ENCODE measurements around the gene SMYD2. TPM values are rescaled to one million over a fixed set of nuclear protein-coding genes. Genes with fewer than 3 reads are reported as not detected.

Gene SMYD2
- total and polyA plus RNA-seq, 2 of the 8 experiments (the other 6 are each of a cell fraction or from before 2014, with no cell fraction given) = 3.0 to 5.2 TPM

- TF ChIP-seq NRF1 (IDR thresholded peaks at IDR 0.05; ENCODE audit: low read depth, low read length) (no peak), RAD21 (IDR thresholded peaks at IDR 0.05 in 1 of 2, conservative IDR thresholded peaks at IDR 0.05 in 1 of 2; ENCODE audit: low read depth in 2 of 2, low read length in 2 of 2) (peak in 1 of 2 experiments; percentile 19; a peak in 1 of 4 replicates)
- Histone ChIP-seq H3K23ac (ENCODE audit: insufficient read length) (no peak overlapping the region), H4K5ac (ENCODE audit: insufficient read length, low read depth, low read length) (no peak overlapping the region), H3K79me1 (ENCODE audit: low read depth, low read length) (no peaks in the 10 kb centered on the region), H3K9ac (replicated peaks in 1 of 4; ENCODE audit: extremely low read depth in 1 of 4, low read depth in 3 of 4, low read length in 3 of 4) (no peak overlapping the region), H2AK5ac (ENCODE audit: low read depth, low read length) (no peak overlapping the region), H4K91ac (replicated peaks; ENCODE audit: insufficient read length, low read length) (no peak overlapping the region), H3K56ac (replicated peaks; ENCODE audit: insufficient read length, low read depth, low read length) (no peak overlapping the region), H2BK15ac (ENCODE audit: low read length) (no peak overlapping the region), H2BK5ac (ENCODE audit: low read depth, low read length) (no peak overlapping the region), H2BK12ac (ENCODE audit: low read depth, low read length) (no peak overlapping the region), H2AFZ (ENCODE audit: low read length) (no peak overlapping the region), H3K36me3 (ENCODE audit: control insufficient read depth in 2 of 4, insufficient read depth in 4 of 4, low read length in 3 of 4) (no peaks in the 10 kb centered on the region), H3K4me3 (ENCODE audit: extremely low read depth in 1 of 4, insufficient read depth in 2 of 4, low read depth in 3 of 4, low read length in 4 of 4) (no peak overlapping the region), H3K4me1 (replicated peaks in 1 of 4; ENCODE audit: control insufficient read depth in 3 of 4, insufficient read depth in 4 of 4, low read length in 3 of 4) (peaks cover 2 to 8% (median 6%) of the 10 kb centered on the region in 4 experiments; a peak in 6 of 7 replicates), H3K14ac (ENCODE audit: insufficient read length) (no peak overlapping the region), H2BK120ac (replicated peaks; ENCODE audit: low read depth, low read length) (no peak overlapping the region), H4K20me1 (replicated peaks in 1 of 2; ENCODE audit: control insufficient read depth in 1 of 2, insufficient read depth in 2 of 2, low read length in 2 of 2) (no peaks in the 10 kb centered on the region), H3K4ac (replicated peaks; ENCODE audit: insufficient read length, low read depth, low read length) (no peak overlapping the region), H3K23me2 (ENCODE audit: low read depth, low read length) (no peaks in the 10 kb centered on the region; the same call in 1 of the 2 replicates), H3K9me3 (ENCODE audit: insufficient read depth in 2 of 2, low read depth in 1 of 2, low read length in 1 of 2) (no peaks in the 10 kb centered on the region), H3K18ac (ENCODE audit: extremely low read depth, low read length) (no peak overlapping the region), H3K27ac (ENCODE audit: low read depth, low read length) (peak overlapping the region; percentile 29; the same call in 1 of the 2 replicates), H4K8ac (ENCODE audit: extremely low read depth, insufficient read depth, low read length) (no peak overlapping the region; the same call in 1 of the 2 replicates), H3K4me2 (ENCODE audit: insufficient read depth in 1 of 2, low read depth in 2 of 2, low read length in 2 of 2) (peak overlapping the region in 1 of 2 experiments; percentile 26; a peak in 1 of 4 replicates), H2BK20ac (ENCODE audit: low read length) (no peak overlapping the region), H3K79me2 (ENCODE audit: control insufficient read depth in 1 of 2, insufficient read depth in 2 of 2, low read length in 2 of 2) (no peaks in the 10 kb centered on the region), H3K27me3 (replicated peaks in 1 of 4; ENCODE audit: control insufficient read depth in 3 of 4, extremely low read depth in 1 of 4, insufficient read depth in 3 of 4, low read length in 3 of 4) (no peaks in the 10 kb centered on the region)
- ChIA-PET POLR2A (ENCODE audit: partially characterized antibody) (no interaction called here), CTCF (ENCODE audit: partially characterized antibody) (interaction anchor here (1.0 to 19.1 kb wide), 9 partner anchors 10 to 291 kb away, joined by 3 to 610 read pairs (median 102); no protein-coding TSS in a partner anchor)
- no peak for FAIRE-seq
- WGBS, 2 experiments (ENCODE audit: extremely low coverage in 1 of 2, insufficient coverage in 1 of 2, insufficient read length in 1 of 2, insufficient replicate concordance in 2 of 2, low coverage in 1 of 2, low lambda C conversion rate in 2 of 2, missing lambda C conversion rate in 1 of 2) = 71% methylated on average over 2 of the region's 2 CpGs; no CpG with 5 or more reads in 1 of the 2 experiments
- no peak for DNase-seq (ENCODE audit: low read depth in 1 of 2, low spot score in 2 of 2)
Measured at GRCh38 chr1:214337015-214337414, 56.1 kb downstream of the SMYD2 start.

Data from H1 (cell line).